HG03139 (cell line): Measurements from ENCODE around the gene DNAJC12.
"Not testable (repeated sequence)": the region's sequence is repeated elsewhere in the genome, so short reads cannot be mapped to it uniquely, and the experiment has no call there.

Experiments used
- ATAC-seq: cut with Tn5 transposase; IDR thresholded peaks from one replicate; pipeline ENCODE4 v1.9.1; 2021; ENCODE audit not compliant: unreplicated experiment

The DNAJC12 gene

GRCh38 chr10:67794256-67794655, 43.7 kb downstream of the DNAJC12 start:
- ATAC-seq, result no peak

- no peak for ATAC-seq
These were observed 44.7 kb downstream of the DNAJC12 start for GRCh38 chr10:67793313-67793712.

GRCh38 chr10:67792653-67793052, 45.3 kb downstream of the DNAJC12 start:
- ATAC-seq, result no peak

- ATAC-seq, result no peak
These were observed 47.2 kb downstream of the DNAJC12 start for GRCh38 chr10:67790534-67791408.

GRCh38 chr10:67789769-67790168, 48.2 kb downstream of the DNAJC12 start:
- no peak for ATAC-seq

GRCh38 chr10:67788028-67788886, 49.7 kb downstream of the DNAJC12 start:
- ATAC-seq, result peak; percentile 69

- ATAC-seq, result no peak
These were observed 52.9 kb downstream of the DNAJC12 start for GRCh38 chr10:67785098-67785497.

GRCh38 chr10:67784474-67784873, 53.5 kb downstream of the DNAJC12 start:
- ATAC-seq, result no peak

- ATAC-seq, result no peak
These were observed 54.2 kb downstream of the DNAJC12 start for GRCh38 chr10:67783606-67784294.

- ATAC-seq, result no peak
These were observed 55.5 kb downstream of the DNAJC12 start for GRCh38 chr10:67782530-67782929.

- peak; percentile 84 for ATAC-seq
These were observed 57.0 kb downstream of the DNAJC12 start for GRCh38 chr10:67780759-67781538.

- not testable (repeated sequence) for ATAC-seq
These were observed 57.8 kb downstream of the DNAJC12 start for GRCh38 chr10:67780204-67780621.

GRCh38 chr10:67779465-67780203, 58.4 kb downstream of the DNAJC12 start:
- peak; percentile 34 for ATAC-seq

- ATAC-seq, result no peak
These were observed 61.6 kb downstream of the DNAJC12 start for GRCh38 chr10:67776371-67776770.

- ATAC-seq, result no peak
These were observed 62.7 kb downstream of the DNAJC12 start for GRCh38 chr10:67775279-67775678.

- peak; percentile 94 for ATAC-seq
These were observed 65.0 kb downstream of the DNAJC12 start for GRCh38 chr10:67772894-67773511.

- no peak for ATAC-seq
These were observed 65.8 kb downstream of the DNAJC12 start for GRCh38 chr10:67772151-67772550.

GRCh38 chr10:67771200-67771599, 66.8 kb downstream of the DNAJC12 start:
- ATAC-seq, result peak; percentile 13

- peak; percentile 54 for ATAC-seq
These were observed 67.5 kb downstream of the DNAJC12 start for GRCh38 chr10:67770537-67770936.
